Body of pancreas (tissue), 4 donors: ENCODE results near the gene SEMA4C.

ENCODE experiments used
- POLR2A ChIP-seq, 3 donors: fragments of 450-650 bp; IDR thresholded peaks; one replicate each; pipeline ENCODE4 v1.6.1; 2016; ENCODE audit warnings: antibody characterized with exemption in 3 of 3, mild to moderate bottlenecking in 2 of 3
- TF ChIP-seq, protein P1 (sequence below), 7 experiments: fragments of 450-650 bp in 4 of 7; fragments of 200-600 bp in 3 of 7; sonication (generic) in 3 of 7; IDR thresholded peaks; one replicate each; pipeline ENCODE4 v1.5.1; 2016 to 2019; ENCODE audit warnings: antibody characterized with exemption in 7 of 7

- TF ChIP-seq, protein P1, sequence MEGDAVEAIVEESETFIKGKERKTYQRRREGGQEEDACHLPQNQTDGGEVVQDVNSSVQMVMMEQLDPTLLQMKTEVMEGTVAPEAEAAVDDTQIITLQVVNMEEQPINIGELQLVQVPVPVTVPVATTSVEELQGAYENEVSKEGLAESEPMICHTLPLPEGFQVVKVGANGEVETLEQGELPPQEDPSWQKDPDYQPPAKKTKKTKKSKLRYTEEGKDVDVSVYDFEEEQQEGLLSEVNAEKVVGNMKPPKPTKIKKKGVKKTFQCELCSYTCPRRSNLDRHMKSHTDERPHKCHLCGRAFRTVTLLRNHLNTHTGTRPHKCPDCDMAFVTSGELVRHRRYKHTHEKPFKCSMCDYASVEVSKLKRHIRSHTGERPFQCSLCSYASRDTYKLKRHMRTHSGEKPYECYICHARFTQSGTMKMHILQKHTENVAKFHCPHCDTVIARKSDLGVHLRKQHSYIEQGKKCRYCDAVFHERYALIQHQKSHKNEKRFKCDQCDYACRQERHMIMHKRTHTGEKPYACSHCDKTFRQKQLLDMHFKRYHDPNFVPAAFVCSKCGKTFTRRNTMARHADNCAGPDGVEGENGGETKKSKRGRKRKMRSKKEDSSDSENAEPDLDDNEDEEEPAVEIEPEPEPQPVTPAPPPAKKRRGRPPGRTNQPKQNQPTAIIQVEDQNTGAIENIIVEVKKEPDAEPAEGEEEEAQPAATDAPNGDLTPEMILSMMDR (IDR thresholded peaks at IDR 0.05) = no peak
- no peak for TF ChIP-seq POLR2A (IDR thresholded peaks at IDR 0.05)
Observed at GRCh38 chr2:96819876-96820511, 49.9 kb downstream of the SEMA4C start.
